ENCODE results near the gene CCDC187. TPM values are rescaled to one million over a fixed set of nuclear protein-coding genes. Genes with fewer than 3 reads are reported as not detected.
A peak's percentile ranks its signal among the peaks of the same experiment; 100 is the strongest.
"Not testable (repeated sequence)": the region's sequence is repeated elsewhere in the genome, so short reads cannot be mapped to it uniquely, and the experiment has no call there.

CCDC187 gene
- total and polyA plus RNA-seq, 5 experiments from 2014 or later, result not detected

- H3K36me3 Mint-ChIP-seq, H3K4me3 Mint-ChIP-seq, POLR2A ChIA-PET, H3K27ac Mint-ChIP-seq, ATAC-seq, H3K27me3 Mint-ChIP-seq, DNase-seq: not testable (repeated sequence)
- peaks cover 0 to 16% (median 7%) of the 10 kb centered on the region in 4 donors for H3K4me1 Mint-ChIP-seq
- peaks cover 0 to 14% (median 0%) of the 10 kb centered on the region in 9 donors for H3K9me3 Mint-ChIP-seq
These were observed 16.1 kb upstream of the CCDC187 start for GRCh38 chr9:136319955-136320354.

GRCh38 chr9:136319244-136319643, 15.3 kb upstream of the CCDC187 start:
- Mint-ChIP-seq H3K36me3 (peaks cover 0 to 11% (median 0%) of the 10 kb centered on the region in 3 donors), H3K9me3 (peaks cover 0 to 14% (median 0%) of the 10 kb centered on the region in 9 donors), H3K4me1 (peaks cover 0 to 16% (median 7%) of the 10 kb centered on the region in 4 donors)
- ATAC-seq, H3K4me3 Mint-ChIP-seq, POLR2A ChIA-PET, DNase-seq, H3K27me3 Mint-ChIP-seq, H3K27ac Mint-ChIP-seq: not testable (repeated sequence)

- H3K27ac Mint-ChIP-seq, result no peak overlapping the region
- no peak overlapping the region for H3K4me3 Mint-ChIP-seq
- ATAC-seq (no peak), DNase-seq (no peak)
- H3K36me3 Mint-ChIP-seq, result peaks cover 0 to 11% (median 0%) of the 10 kb centered on the region in 3 donors
- peaks cover 0 to 16% (median 7%) of the 10 kb centered on the region in 4 donors for H3K4me1 Mint-ChIP-seq
- POLR2A ChIA-PET, result no interaction called here
- peaks cover 0 to 14% (median 0%) of the 10 kb centered on the region in 9 donors for H3K9me3 Mint-ChIP-seq
- no peaks in the 10 kb centered on the region for H3K27me3 Mint-ChIP-seq
These were observed 14.9 kb upstream of the CCDC187 start for GRCh38 chr9:136318776-136319241.

GRCh38 chr9:136318111-136318775, 14.3 kb upstream of the CCDC187 start:
- Mint-ChIP-seq H3K4me1 (peaks cover 0 to 11% (median 5%) of the 10 kb centered on the region in 4 donors), H3K36me3 (peaks cover 0 to 11% (median 0%) of the 10 kb centered on the region in 3 donors), H3K27me3 (no peaks in the 10 kb centered on the region), H3K4me3 (no peak overlapping the region), H3K27ac (peak overlapping the region in 1 of 10 donors; percentile 15), H3K9me3 (peaks cover 0 to 14% (median 0%) of the 10 kb centered on the region in 9 donors)
- ATAC-seq, result no peak
- no peak for DNase-seq
- POLR2A ChIA-PET, result no interaction called here

- Mint-ChIP-seq H3K27me3 (no peaks in the 10 kb centered on the region), H3K36me3 (peaks cover 0 to 11% (median 0%) of the 10 kb centered on the region in 3 donors)
These were observed 13.8 kb upstream of the CCDC187 start for GRCh38 chr9:136317695-136318094.

GRCh38 chr9:136316896-136317676, 13.2 kb upstream of the CCDC187 start:
- Mint-ChIP-seq H3K27me3 (no peaks in the 10 kb centered on the region), H3K4me1 (peaks cover 0 to 11% (median 2%) of the 10 kb centered on the region in 4 donors), H3K4me3 (peak overlapping the region in 1 of 10 donors; percentile 82), H3K27ac (peak overlapping the region in 2 of 10 donors; percentile 73 to 84), H3K36me3 (peaks cover 0 to 11% (median 0%) of the 10 kb centered on the region in 3 donors), H3K9me3 (peaks cover 0 to 14% (median 0%) of the 10 kb centered on the region in 9 donors)
- no peak for DNase-seq
- POLR2A ChIA-PET, result no interaction called here
- ATAC-seq, result no peak

More at GRCh38 chr9:136317695-136318094, 13.8 kb upstream of the CCDC187 start:
- POLR2A ChIA-PET, result no interaction called here
- Mint-ChIP-seq H3K4me1 (peaks cover 0 to 11% (median 3%) of the 10 kb centered on the region in 4 donors), H3K9me3 (peaks cover 0 to 14% (median 0%) of the 10 kb centered on the region in 9 donors), H3K27ac (peak overlapping the region in 1 of 10 donors; percentile 15), H3K4me3 (no peak overlapping the region)
- no peak for ATAC-seq
- no peak for DNase-seq

- H3K4me1 Mint-ChIP-seq, result peaks cover 0 to 11% (median 1%) of the 10 kb centered on the region in 4 donors
- POLR2A ChIA-PET, result no interaction called here
- ATAC-seq (no peak), DNase-seq (peak in 2 of 10 donors; percentile 29 to 68)
- H3K27ac Mint-ChIP-seq, result peak overlapping the region in 3 of 10 donors; percentile 73 to 95 (median 84)
- peaks cover 0 to 11% (median 0%) of the 10 kb centered on the region in 3 donors for H3K36me3 Mint-ChIP-seq
- H3K4me3 Mint-ChIP-seq, result peak overlapping the region in 2 of 10 donors; percentile 59 to 82
- H3K9me3 Mint-ChIP-seq, result peaks cover 0 to 14% (median 0%) of the 10 kb centered on the region in 9 donors
- no peaks in the 10 kb centered on the region for H3K27me3 Mint-ChIP-seq
These were observed 12.4 kb upstream of the CCDC187 start for GRCh38 chr9:136316271-136316751.

GRCh38 chr9:136314944-136315343, 11.1 kb upstream of the CCDC187 start:
- Mint-ChIP-seq H3K4me3 (no peak overlapping the region), H3K27ac (peak overlapping the region in 1 of 10 donors; percentile 52), H3K36me3 (peaks cover 0 to 11% (median 0%) of the 10 kb centered on the region in 3 donors), H3K27me3 (no peaks in the 10 kb centered on the region), H3K9me3 (peaks cover 0 to 14% (median 0%) of the 10 kb centered on the region in 9 donors), H3K4me1 (peaks cover 0 to 11% (median 1%) of the 10 kb centered on the region in 4 donors)
- no peak for DNase-seq
- POLR2A ChIA-PET, result no interaction called here
- ATAC-seq, result no peak

GRCh38 chr9:136314056-136314416, 10.1 kb upstream of the CCDC187 start:
- Mint-ChIP-seq H3K4me1 (peaks cover 0 to 11% (median 1%) of the 10 kb centered on the region in 4 donors), H3K27me3 (no peaks in the 10 kb centered on the region), H3K27ac (no peak overlapping the region), H3K9me3 (peaks cover 0 to 14% (median 0%) of the 10 kb centered on the region in 9 donors), H3K36me3 (peaks cover 0 to 11% (median 0%) of the 10 kb centered on the region in 3 donors), H3K4me3 (no peak overlapping the region)
- POLR2A ChIA-PET, result no interaction called here
- ATAC-seq, result no peak
- no peak for DNase-seq

GRCh38 chr9:136313111-136314055, 9.5 kb upstream of the CCDC187 start:
- Mint-ChIP-seq H3K27me3 (no peaks in the 10 kb centered on the region), H3K27ac (no peak overlapping the region), H3K9me3 (peaks cover 0 to 14% (median 0%) of the 10 kb centered on the region in 9 donors), H3K36me3 (peaks cover 0 to 11% (median 0%) of the 10 kb centered on the region in 3 donors), H3K4me1 (peaks cover 0 to 11% (median 1%) of the 10 kb centered on the region in 4 donors), H3K4me3 (no peak overlapping the region)
- ATAC-seq (no peak), DNase-seq (no peak)
- POLR2A ChIA-PET, result no interaction called here

- H3K9me3 Mint-ChIP-seq, result peaks cover 0 to 14% (median 0%) of the 10 kb centered on the region in 9 donors
- no peak overlapping the region for H3K4me3 Mint-ChIP-seq
- H3K27ac Mint-ChIP-seq, result no peak overlapping the region
- H3K36me3 Mint-ChIP-seq, result peaks cover 0 to 11% (median 0%) of the 10 kb centered on the region in 3 donors
- H3K4me1 Mint-ChIP-seq, result peaks cover 0 to 9% (median 1%) of the 10 kb centered on the region in 4 donors
- ATAC-seq (peak; percentile 70 to 81), DNase-seq (peak in 9 of 10 donors; percentile 23 to 47 (median 38))
- H3K27me3 Mint-ChIP-seq, result no peaks in the 10 kb centered on the region
- POLR2A ChIA-PET, result no interaction called here
These were observed 8.5 kb upstream of the CCDC187 start for GRCh38 chr9:136312436-136312835.

GRCh38 chr9:136312009-136312375, 8.1 kb upstream of the CCDC187 start:
- no peak for DNase-seq
- peaks cover 0 to 11% (median 0%) of the 10 kb centered on the region in 3 donors for H3K36me3 Mint-ChIP-seq
- no peaks in the 10 kb centered on the region for H3K27me3 Mint-ChIP-seq
- peaks cover 0 to 14% (median 0%) of the 10 kb centered on the region in 9 donors for H3K9me3 Mint-ChIP-seq
- H3K4me1 Mint-ChIP-seq, result peaks cover 0 to 7% (median 1%) of the 10 kb centered on the region in 4 donors
- ATAC-seq, result no peak
- no peak overlapping the region for H3K4me3 Mint-ChIP-seq
- POLR2A ChIA-PET, result no interaction called here
- no peak overlapping the region for H3K27ac Mint-ChIP-seq

Data from naive thymus-derived CD8-positive, alpha-beta T cell (primary cell).